Umbilical cord (tissue), 2 donors: Measurements from ENCODE around the gene MUC20. TPM values are rescaled to one million over a fixed set of nuclear protein-coding genes. Genes with fewer than 3 reads are reported as not detected.
"Not testable (repeated sequence)": the region's sequence is repeated elsewhere in the genome, so short reads cannot be mapped to it uniquely, and the experiment has no call there.

Source experiments
- DNase-seq: peaks from one replicate; pipeline ENCODE4 v3.0.0-alpha.2; 2015; ENCODE audit warnings: low spot score
- total RNA-seq: library from RNA; depleted of rRNA; stranded (reverse); fragments of >200 nt; gene quantifications from one replicate; pipeline ENCODE4 v1.2.3, GENCODE V29; 2014; ENCODE audit warnings: low replicate concordance; ENCODE audit not compliant: insufficient read depth

MUC20 gene
- total RNA-seq, 1 donor from 2014 or later, result 5.8 TPM

- no peak for DNase-seq
These were observed 27.2 kb upstream of the MUC20 start for GRCh38 chr3:195693428-195694216.

- DNase-seq, result not testable (repeated sequence)
These were observed 26.3 kb upstream of the MUC20 start for GRCh38 chr3:195694217-195695076.

GRCh38 chr3:195696632-195697278 lies 24.0 kb upstream of the MUC20 start:
- no peak for DNase-seq

GRCh38 chr3:195697582-195698324 lies 23.0 kb upstream of the MUC20 start:
- no peak for DNase-seq

- DNase-seq, result no peak
These were observed 22.5 kb upstream of the MUC20 start for GRCh38 chr3:195698325-195698646.

- DNase-seq, result no peak
These were observed 22.0 kb upstream of the MUC20 start for GRCh38 chr3:195698647-195699387.

- no peak for DNase-seq
These were observed 21.4 kb upstream of the MUC20 start for GRCh38 chr3:195699388-195699771.

GRCh38 chr3:195699860-195700259 lies 20.9 kb upstream of the MUC20 start:
- no peak for DNase-seq

- DNase-seq, result no peak
These were observed 20.5 kb upstream of the MUC20 start for GRCh38 chr3:195700319-195700718.

- DNase-seq, result no peak
These were observed 19.5 kb upstream of the MUC20 start for GRCh38 chr3:195701042-195701915.

- DNase-seq, result no peak
These were observed 17.0 kb upstream of the MUC20 start for GRCh38 chr3:195703776-195704175.

GRCh38 chr3:195704433-195704999 lies 16.3 kb upstream of the MUC20 start:
- no peak for DNase-seq

GRCh38 chr3:195705081-195705991 lies 15.4 kb upstream of the MUC20 start:
- no peak for DNase-seq

- no peak for DNase-seq
These were observed 12.7 kb upstream of the MUC20 start for GRCh38 chr3:195708061-195708460.

- DNase-seq, result no peak
These were observed 11.9 kb upstream of the MUC20 start for GRCh38 chr3:195708626-195709481.

GRCh38 chr3:195709676-195710085 lies 11.1 kb upstream of the MUC20 start:
- no peak for DNase-seq

- not testable (repeated sequence) for DNase-seq
These were observed 10.5 kb upstream of the MUC20 start for GRCh38 chr3:195710126-195710905.
